Upper lobe of right lung (tissue), 1 donor: ENCODE data around the gene RNF13. TPM values are rescaled to one million over a fixed set of nuclear protein-coding genes. Genes with fewer than 3 reads are reported as not detected.
A peak's percentile ranks its signal among the peaks of the same experiment; 100 is the strongest.

Experiments
- ATAC-seq: fragments of 200-7000 bp; cut with Tn5 transposase; one replicate; pipeline ENCODE4 v1.9.1; 2020; ENCODE audit warnings: mild to moderate bottlenecking, moderate library complexity
- DNase-seq: peaks from one replicate; pipeline ENCODE4 v3.0.0-alpha.2; 2020
- H3K27ac ChIP-seq: fragments of 200-600 bp; one replicate; pipeline ENCODE4 v1.8.0; 2022
- H3K27me3 ChIP-seq: fragments of 200-600 bp; one replicate; pipeline ENCODE4 v1.8.0; 2022; ENCODE audit warnings: mild to moderate bottlenecking
- H3K36me3 ChIP-seq: fragments of 200-600 bp; one replicate; pipeline ENCODE4 v1.8.0; 2022
- H3K4me1 ChIP-seq: fragments of 200-600 bp; one replicate; pipeline ENCODE4 v1.8.0; 2022
- H3K4me3 ChIP-seq: fragments of 200-600 bp; one replicate; pipeline ENCODE4 v1.8.0; 2022; ENCODE audit warnings: mild to moderate bottlenecking
- H3K9me3 ChIP-seq: fragments of 200-600 bp; one replicate; pipeline ENCODE4 v1.8.0; 2022
- CTCF ChIP-seq: fragments of 200-600 bp; IDR thresholded peaks from one replicate; pipeline ENCODE4 v1.8.0; 2022; ENCODE audit warnings: antibody characterized with exemption
- intact Hi-C: fragments of 100-400 bp; cut with DNase I; formaldehyde crosslinking; loops from one replicate; pipeline ENCODE4 v1.11.0; 2022
- total RNA-seq: library from RNA; stranded (reverse); fragmentation: NEBNext Ultra II Directional; extraction: Animal tissue kit (Norgen Biotek cat#: 25700); gene quantifications from one replicate; pipeline ENCODE4 v1.2.1, GENCODE V29; 2021
- donor health status: DM: no; HTN: yes; CAD: no; lungs with severe emphysema.

Gene RNF13
- total RNA-seq, 1 donor from 2014 or later, result 136 TPM

DNA sequence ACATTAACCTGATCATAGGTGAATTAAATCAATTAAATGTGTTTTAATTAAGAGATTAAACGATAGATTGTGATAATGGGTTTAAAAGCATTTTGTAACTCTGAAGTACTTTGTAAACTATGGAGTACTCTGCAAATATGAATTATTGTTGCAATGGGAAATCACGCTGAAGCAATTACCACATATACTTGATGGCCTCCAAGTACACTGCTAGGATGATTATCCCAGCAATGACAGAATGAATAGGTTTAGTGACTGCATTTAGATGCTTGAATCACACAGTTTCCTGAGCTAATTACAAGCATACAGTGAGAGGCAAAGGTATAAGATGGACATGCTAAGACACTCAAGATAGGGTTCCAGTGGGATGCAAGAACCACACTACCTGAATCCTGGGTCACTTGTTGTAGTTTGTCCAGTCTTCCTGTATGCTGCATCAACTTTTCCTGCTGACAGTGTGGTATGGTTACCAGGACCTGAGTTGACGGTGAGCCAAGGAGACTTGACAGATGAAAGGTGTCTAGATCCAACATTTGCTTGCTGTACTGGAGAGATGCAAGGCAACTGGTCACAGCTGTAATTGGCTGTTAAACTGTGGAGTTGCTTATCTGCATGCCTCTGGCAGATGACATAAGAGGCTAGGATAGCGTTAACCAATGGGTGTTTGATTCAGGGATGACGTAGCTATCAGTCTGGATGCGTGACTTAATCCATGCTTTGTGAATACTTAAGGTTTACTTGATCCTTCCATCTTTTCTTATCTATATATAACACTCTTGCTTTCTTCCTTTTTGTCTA, 38.0 kb downstream of the RNF13 start:
- H3K27ac ChIP-seq, result no peak overlapping the region
- H3K36me3 ChIP-seq, result peaks cover 58% of the 10 kb centered on the region
- H3K9me3 ChIP-seq, result no peaks in the 10 kb centered on the region
- intact Hi-C loops, result no loop called here
- no peaks in the 10 kb centered on the region for H3K4me1 ChIP-seq
- ATAC-seq, result peak; percentile 62
- H3K4me3 ChIP-seq, result no peak overlapping the region
- no peak for DNase-seq
- no peak for TF ChIP-seq CTCF
- H3K27me3 ChIP-seq, result no peaks in the 10 kb centered on the region

DNA sequence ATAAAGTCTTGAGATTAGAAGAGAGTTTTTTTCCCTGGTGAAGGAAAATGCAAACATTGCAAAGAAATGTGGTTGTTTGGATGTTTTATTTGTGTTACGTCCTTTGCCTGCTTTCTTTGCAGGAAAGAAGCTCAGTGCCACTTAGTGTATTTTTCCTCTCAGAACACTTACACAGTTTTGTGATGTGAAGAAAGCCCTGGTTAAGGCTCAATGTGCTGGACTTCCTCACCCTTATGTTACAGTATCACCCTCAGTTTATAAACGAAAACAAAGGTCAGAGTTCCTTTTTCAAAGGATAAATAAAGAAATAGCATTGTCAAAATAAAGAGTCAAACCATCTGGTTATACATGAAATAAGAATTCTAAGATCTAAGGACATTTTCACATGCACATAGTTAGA, 45.9 kb downstream of the RNF13 start:
- H3K27ac ChIP-seq, result no peak overlapping the region
- no peak overlapping the region for H3K4me3 ChIP-seq

GRCh38 chr3:149860881-149861280, 47.9 kb downstream of the RNF13 start:
- Histone ChIP-seq H3K27ac (no peak overlapping the region), H3K4me3 (no peak overlapping the region), H3K27me3 (no peaks in the 10 kb centered on the region), H3K4me1 (no peaks in the 10 kb centered on the region), H3K36me3 (peaks cover 6% of the 10 kb centered on the region), H3K9me3 (no peaks in the 10 kb centered on the region)
- intact Hi-C loops, result no loop called here
- ATAC-seq, result no peak
- DNase-seq, result no peak
- no peak for TF ChIP-seq CTCF

More for the DNA sequence above, 45.9 kb downstream of the RNF13 start:
- Histone ChIP-seq H3K9me3 (no peaks in the 10 kb centered on the region), H3K36me3 (peaks cover 25% of the 10 kb centered on the region), H3K27me3 (no peaks in the 10 kb centered on the region), H3K4me1 (no peaks in the 10 kb centered on the region)
- TF ChIP-seq CTCF, result no peak
- no peak for ATAC-seq
- no peak for DNase-seq
- intact Hi-C loops, result no loop called here

DNA sequence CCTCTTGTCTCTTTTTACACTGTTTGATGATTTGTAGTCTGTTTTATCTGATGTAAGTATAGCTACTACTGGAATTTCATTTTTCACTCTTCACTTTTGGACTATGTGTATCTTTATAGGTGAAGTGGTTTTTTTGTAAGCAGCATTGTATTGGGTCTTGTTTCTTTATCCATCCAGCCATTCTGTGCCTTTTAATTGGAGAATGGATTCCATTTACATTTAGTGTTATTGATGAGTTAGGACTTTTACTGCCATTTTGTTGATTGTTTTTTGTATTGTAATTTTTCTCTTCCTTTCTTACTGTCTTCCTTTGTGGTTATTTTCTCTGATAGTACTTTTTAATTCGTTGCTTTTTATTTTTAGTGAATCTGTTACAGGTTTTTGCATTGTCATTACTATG, 54.5 kb downstream of the RNF13 start:
- H3K27me3 ChIP-seq, result no peaks in the 10 kb centered on the region
- no peak overlapping the region for H3K27ac ChIP-seq
- TF ChIP-seq CTCF, result no peak
- no peak overlapping the region for H3K4me3 ChIP-seq
- intact Hi-C loops, result no loop called here
- DNase-seq (no peak), ATAC-seq (no peak)
- peaks cover 7% of the 10 kb centered on the region for H3K9me3 ChIP-seq
- H3K4me1 ChIP-seq, result no peaks in the 10 kb centered on the region
- H3K36me3 ChIP-seq, result peaks cover 9% of the 10 kb centered on the region

GRCh38 chr3:149871855-149872254, 58.8 kb downstream of the RNF13 start:
- TF ChIP-seq CTCF, result no peak
- intact Hi-C loops, result no loop called here
- no peak for ATAC-seq

GRCh38 chr3:149872589-149872988, 59.6 kb downstream of the RNF13 start:
- no peak overlapping the region for H3K4me3 ChIP-seq
- H3K27me3 ChIP-seq, result no peaks in the 10 kb centered on the region
- no peak for TF ChIP-seq CTCF
- no peak for DNase-seq
- no peak overlapping the region for H3K27ac ChIP-seq
- ATAC-seq, result no peak
- H3K36me3 ChIP-seq, result peaks cover 27% of the 10 kb centered on the region
- H3K9me3 ChIP-seq, result peaks cover under 1% of the 10 kb centered on the region
- intact Hi-C loops, result no loop called here
- no peaks in the 10 kb centered on the region for H3K4me1 ChIP-seq

More at GRCh38 chr3:149871855-149872254, 58.8 kb downstream of the RNF13 start:
- no peaks in the 10 kb centered on the region for H3K4me1 ChIP-seq
- peaks cover 7% of the 10 kb centered on the region for H3K9me3 ChIP-seq
- no peak overlapping the region for H3K4me3 ChIP-seq
- H3K27ac ChIP-seq, result no peak overlapping the region
- no peaks in the 10 kb centered on the region for H3K27me3 ChIP-seq
- DNase-seq, result no peak
- H3K36me3 ChIP-seq, result peaks cover 27% of the 10 kb centered on the region
